ENCODE data around the gene IL17C. TPM values are rescaled to one million over a fixed set of nuclear protein-coding genes. Genes with fewer than 3 reads are reported as not detected.
A peak's percentile ranks its signal among the peaks of the same experiment; 100 is the strongest.

Gene IL17C
- total and polyA plus RNA-seq, 9 of the 15 experiments (the other 6 are each of a cell fraction or from before 2014, with no cell fraction given): not detected

DNA sequence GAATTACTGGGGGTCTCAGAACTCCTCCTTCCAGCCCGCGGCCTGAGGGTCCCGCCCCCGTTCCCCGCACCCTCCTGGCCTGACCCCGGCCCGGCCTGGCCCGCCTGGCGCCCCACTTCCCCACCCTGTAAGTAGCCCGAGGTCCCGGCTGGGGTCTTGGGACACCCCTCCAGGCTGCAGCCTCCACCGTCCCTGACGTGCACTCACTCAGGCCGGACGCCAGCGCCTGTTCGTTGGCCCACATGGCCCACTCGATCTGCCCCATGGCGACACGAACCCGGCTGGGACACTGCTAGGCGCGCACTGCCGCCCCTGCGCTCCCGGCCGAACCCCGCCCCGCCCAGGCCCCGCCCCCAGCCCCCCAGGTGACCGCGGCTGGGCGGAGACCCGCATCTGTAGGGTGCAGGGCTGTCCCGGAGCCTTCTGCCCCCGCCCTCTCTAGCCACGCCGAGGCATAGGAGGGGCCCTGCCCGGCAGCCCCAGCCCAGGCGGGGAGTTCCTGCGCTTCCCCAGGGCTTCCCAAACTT lies 12.4 kb downstream of the IL17C start, which contains the start of gene CYBA (continued):
- TF ChIP-seq NFYB (IDR thresholded peaks at IDR 0.05; ENCODE audit: extremely low read depth, insufficient read length): no peak
- no peak; a peak in 1 of 4 replicates for TF ChIP-seq ETV6 (IDR thresholded peaks at IDR 0.05; ENCODE audit: borderline replicate concordance in 1 of 2, low read depth in 2 of 2, low read length in 1 of 2)
- TF ChIP-seq ETV6 (CRISPR knock-in tag; IDR thresholded peaks at IDR 0.05; ENCODE audit: borderline replicate concordance): no peak
- no peak for TF ChIP-seq SAFB2 (IDR thresholded peaks at IDR 0.05; ENCODE audit: borderline replicate concordance, low read depth, low read length, severe bottlenecking)
- TF ChIP-seq, protein P1, sequence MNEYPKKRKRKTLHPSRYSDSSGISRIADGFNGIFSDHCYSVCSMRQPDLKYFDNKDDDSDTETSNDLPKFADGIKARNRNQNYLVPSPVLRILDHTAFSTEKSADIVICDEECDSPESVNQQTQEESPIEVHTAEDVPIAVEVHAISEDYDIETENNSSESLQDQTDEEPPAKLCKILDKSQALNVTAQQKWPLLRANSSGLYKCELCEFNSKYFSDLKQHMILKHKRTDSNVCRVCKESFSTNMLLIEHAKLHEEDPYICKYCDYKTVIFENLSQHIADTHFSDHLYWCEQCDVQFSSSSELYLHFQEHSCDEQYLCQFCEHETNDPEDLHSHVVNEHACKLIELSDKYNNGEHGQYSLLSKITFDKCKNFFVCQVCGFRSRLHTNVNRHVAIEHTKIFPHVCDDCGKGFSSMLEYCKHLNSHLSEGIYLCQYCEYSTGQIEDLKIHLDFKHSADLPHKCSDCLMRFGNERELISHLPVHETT (CRISPR knock-in tag; conservative IDR thresholded peaks at IDR 0.05 in 1 of 2, IDR thresholded peaks at IDR 0.05 in 1 of 2): 0 out of 4 replicates have a peak, but pooled peaks of 1 of the 2 experiments have one; percentile 10
- no peak for TF ChIP-seq SP2 (IDR thresholded peaks at IDR 0.05; ENCODE audit: extremely low read depth, low read depth, low read length, poor library complexity, severe bottlenecking)
- TF ChIP-seq, protein P2, sequence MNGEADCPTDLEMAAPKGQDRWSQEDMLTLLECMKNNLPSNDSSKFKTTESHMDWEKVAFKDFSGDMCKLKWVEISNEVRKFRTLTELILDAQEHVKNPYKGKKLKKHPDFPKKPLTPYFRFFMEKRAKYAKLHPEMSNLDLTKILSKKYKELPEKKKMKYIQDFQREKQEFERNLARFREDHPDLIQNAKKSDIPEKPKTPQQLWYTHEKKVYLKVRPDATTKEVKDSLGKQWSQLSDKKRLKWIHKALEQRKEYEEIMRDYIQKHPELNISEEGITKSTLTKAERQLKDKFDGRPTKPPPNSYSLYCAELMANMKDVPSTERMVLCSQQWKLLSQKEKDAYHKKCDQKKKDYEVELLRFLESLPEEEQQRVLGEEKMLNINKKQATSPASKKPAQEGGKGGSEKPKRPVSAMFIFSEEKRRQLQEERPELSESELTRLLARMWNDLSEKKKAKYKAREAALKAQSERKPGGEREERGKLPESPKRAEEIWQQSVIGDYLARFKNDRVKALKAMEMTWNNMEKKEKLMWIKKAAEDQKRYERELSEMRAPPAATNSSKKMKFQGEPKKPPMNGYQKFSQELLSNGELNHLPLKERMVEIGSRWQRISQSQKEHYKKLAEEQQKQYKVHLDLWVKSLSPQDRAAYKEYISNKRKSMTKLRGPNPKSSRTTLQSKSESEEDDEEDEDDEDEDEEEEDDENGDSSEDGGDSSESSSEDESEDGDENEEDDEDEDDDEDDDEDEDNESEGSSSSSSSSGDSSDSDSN (IDR thresholded peaks at IDR 0.05; ENCODE audit: borderline replicate concordance in 1 of 2, low read depth in 2 of 2, low read length in 2 of 2): 0 out of 4 replicates have a peak, but pooled peaks of 1 of the 2 experiments have one; percentile 48
- peak; percentile 89 for TF ChIP-seq POLR2A (conservative IDR thresholded peaks at IDR 0.05)
- 0 out of 2 replicates have a peak, but pooled peaks have one; percentile 5 for TF ChIP-seq ZNF12 (CRISPR knock-in tag; IDR thresholded peaks at IDR 0.05)
- TF ChIP-seq RFX5 (IDR thresholded peaks at IDR 0.05; ENCODE audit: low read depth, low read length): no peak
- TF ChIP-seq POLR2B (IDR thresholded peaks at IDR 0.05; ENCODE audit: low read depth, partially characterized antibody): peak; percentile 35
- TF ChIP-seq RBM17 (IDR thresholded peaks at IDR 0.05; ENCODE audit: borderline replicate concordance, low read depth, low read length): no peak
- no peak for TF ChIP-seq RBM39 (optimal IDR thresholded peaks at IDR 0.05; ENCODE audit: low read depth, low read length)
- TF ChIP-seq, protein P3, sequence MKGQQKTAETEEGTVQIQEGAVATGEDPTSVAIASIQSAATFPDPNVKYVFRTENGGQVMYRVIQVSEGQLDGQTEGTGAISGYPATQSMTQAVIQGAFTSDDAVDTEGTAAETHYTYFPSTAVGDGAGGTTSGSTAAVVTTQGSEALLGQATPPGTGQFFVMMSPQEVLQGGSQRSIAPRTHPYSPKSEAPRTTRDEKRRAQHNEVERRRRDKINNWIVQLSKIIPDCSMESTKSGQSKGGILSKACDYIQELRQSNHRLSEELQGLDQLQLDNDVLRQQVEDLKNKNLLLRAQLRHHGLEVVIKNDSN (CRISPR knock-in tag; IDR thresholded peaks at IDR 0.05): peak; percentile 34; the same call in 1 of the 2 replicates
- TF ChIP-seq TAF1 (IDR thresholded peaks at IDR 0.05; ENCODE audit: control insufficient read depth, extremely low read depth, insufficient read depth, low read length, severe bottlenecking): peak; percentile 91
- TF ChIP-seq ZNF668 (CRISPR knock-in tag; IDR thresholded peaks at IDR 0.05): no peak
- TF ChIP-seq SLC30A9 (CRISPR knock-in tag; IDR thresholded peaks at IDR 0.05): no peak
- TF ChIP-seq NR2C2 (CRISPR knock-in tag; IDR thresholded peaks at IDR 0.05): no peak
- no peak for TF ChIP-seq NR2C2 (tag; IDR thresholded peaks at IDR 0.05)
- TF ChIP-seq, protein P4, sequence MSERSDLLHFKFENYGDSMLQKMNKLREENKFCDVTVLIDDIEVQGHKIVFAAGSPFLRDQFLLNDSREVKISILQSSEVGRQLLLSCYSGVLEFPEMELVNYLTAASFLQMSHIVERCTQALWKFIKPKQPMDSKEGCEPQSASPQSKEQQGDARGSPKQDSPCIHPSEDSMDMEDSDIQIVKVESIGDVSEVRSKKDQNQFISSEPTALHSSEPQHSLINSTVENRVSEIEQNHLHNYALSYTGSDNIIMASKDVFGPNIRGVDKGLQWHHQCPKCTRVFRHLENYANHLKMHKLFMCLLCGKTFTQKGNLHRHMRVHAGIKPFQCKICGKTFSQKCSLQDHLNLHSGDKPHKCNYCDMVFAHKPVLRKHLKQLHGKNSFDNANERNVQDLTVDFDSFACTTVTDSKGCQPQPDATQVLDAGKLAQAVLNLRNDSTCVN (CRISPR knock-in tag; IDR thresholded peaks at IDR 0.05): no peak
- no peak for TF ChIP-seq ZNF584 (CRISPR knock-in tag; IDR thresholded peaks at IDR 0.05; ENCODE audit: low read depth)

All from K562 (cell line).